Stomach smooth muscle (tissue), 2 donors: Measurements from ENCODE around the gene HCN1.

ENCODE experiments used
- H3K27ac ChIP-seq: one replicate; pipeline ENCODE4 v1.7.0; 2013; ENCODE audit warnings: mild to moderate bottlenecking, low read length, inconsistent platforms
- H3K27me3 ChIP-seq, 2 donors: one replicate each; pipeline ENCODE4 v1.7.0; 2013; ENCODE audit warnings: low read length in 2 of 2; ENCODE audit not compliant: insufficient read depth in 2 of 2, control insufficient read depth in 1 of 2
- H3K36me3 ChIP-seq, 2 donors: one replicate each; pipeline ENCODE4 v1.7.0; 2013; ENCODE audit warnings: low read length in 2 of 2; ENCODE audit not compliant: control insufficient read depth in 2 of 2, insufficient read depth in 2 of 2
- H3K4me1 ChIP-seq: one replicate; pipeline ENCODE4 v1.7.0; 2013; ENCODE audit warnings: low read length; ENCODE audit not compliant: control insufficient read depth, insufficient read depth
- H3K4me3 ChIP-seq, 2 donors: one replicate each; pipeline ENCODE4 v1.7.0; 2013; ENCODE audit warnings: low read length in 2 of 2
- H3K9ac ChIP-seq, 2 donors: one replicate each; pipeline ENCODE4 v1.7.0; 2013; ENCODE audit warnings: low read length in 2 of 2, mild to moderate bottlenecking in 1 of 2
- H3K9me3 ChIP-seq, 2 donors: one replicate each; pipeline ENCODE4 v1.7.0; 2013; ENCODE audit warnings: low read length in 2 of 2; ENCODE audit not compliant: control insufficient read depth in 2 of 2
- donor health status: healthy.
- donor health status: Pancreatic carcinoma.

The HCN1 gene

DNA sequence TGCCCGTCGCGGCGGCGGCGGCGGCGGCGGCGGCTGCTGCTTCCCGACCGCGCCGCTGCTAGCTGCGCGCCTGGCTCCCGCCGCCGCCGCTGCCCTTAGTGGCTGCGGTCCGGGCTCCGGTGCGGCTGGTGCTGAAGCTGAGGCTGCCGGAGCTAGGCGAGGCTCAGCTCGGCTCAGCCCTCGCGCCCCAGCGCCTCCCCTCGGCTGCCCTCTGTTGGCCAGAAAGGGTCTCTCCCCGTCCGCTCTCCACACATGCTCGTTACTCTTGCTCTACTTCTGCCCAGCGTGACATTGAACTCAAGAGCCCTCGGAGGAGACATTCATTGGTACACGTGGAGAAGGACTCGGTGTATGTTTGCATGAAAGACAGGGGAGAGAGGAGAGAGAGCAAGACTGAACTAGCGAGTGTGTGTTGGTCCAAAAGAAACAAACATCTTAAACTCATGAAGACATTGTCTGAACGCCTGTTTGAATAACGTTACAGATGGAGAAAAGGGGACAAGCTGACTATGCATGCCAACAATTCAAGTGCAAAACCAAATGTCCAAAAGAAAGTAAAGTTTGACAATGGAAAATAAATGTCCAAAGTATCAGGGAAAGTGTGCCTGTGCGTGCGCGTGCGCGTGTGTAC, at the start of gene HCN1:
Gene HCN1 (minus strand): TSS at position 175 of the 631 bp plus-strand sequence.
- Histone ChIP-seq H3K9ac (no peak within 1 kb of the TSS), H3K36me3 (no peaks in the 10 kb centered on the region), H3K9me3 (no peaks in the 10 kb centered on the region), H3K4me1 (peaks cover 5% of the 10 kb centered on the region), H3K4me3 (peak within 1 kb of the TSS in 1 of 2 donors; percentile 54), H3K27me3 (peaks cover 20 to 53% of the 10 kb centered on the region in 2 donors), H3K27ac (no peak within 1 kb of the TSS)

DNA sequence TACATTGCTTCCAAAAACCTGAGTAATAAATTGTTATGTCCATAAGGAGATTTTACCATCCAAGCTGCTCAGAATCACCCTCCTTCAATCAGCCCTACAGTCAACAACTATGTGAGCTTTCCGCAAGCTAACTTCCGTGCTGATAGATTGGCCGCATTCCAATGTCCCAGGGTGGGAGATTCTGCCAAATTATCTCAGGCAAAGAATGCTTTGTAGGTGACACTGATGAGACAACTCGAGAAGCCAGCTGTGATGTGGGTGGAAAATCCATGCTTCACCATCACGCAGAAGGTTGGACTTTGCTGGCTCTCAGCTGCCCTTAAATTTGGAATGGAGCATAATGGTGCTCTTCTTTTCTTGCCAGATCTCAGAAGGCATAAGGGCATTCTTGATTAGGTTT, 44.9 kb upstream of the HCN1 start:
- H3K9me3 ChIP-seq: no peaks in the 10 kb centered on the region
- no peaks in the 10 kb centered on the region for H3K4me1 ChIP-seq
- H3K36me3 ChIP-seq: no peaks in the 10 kb centered on the region
- H3K27ac ChIP-seq: no peak overlapping the region
- no peak overlapping the region for H3K4me3 ChIP-seq
- no peaks in the 10 kb centered on the region for H3K27me3 ChIP-seq
- no peak overlapping the region for H3K9ac ChIP-seq

DNA sequence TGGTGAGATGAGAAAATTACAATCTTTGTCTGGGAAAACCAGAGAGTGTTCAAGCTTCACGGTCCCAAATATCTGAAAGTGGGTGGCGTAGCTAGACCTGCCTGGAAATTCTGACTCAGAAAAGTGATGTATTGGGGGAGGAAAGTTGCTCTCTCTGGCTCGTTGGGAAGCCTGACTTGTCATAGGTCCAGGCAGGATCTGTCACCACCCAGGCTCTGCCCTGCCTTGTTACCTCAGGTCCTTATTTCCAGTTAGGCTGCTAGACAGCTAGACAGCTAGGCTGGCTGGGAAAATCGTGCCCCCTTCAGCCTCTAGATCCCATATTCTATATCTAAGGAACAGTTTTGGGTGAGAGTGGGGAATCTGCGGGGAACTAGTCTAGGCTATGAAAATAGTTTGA, 41.0 kb upstream of the HCN1 start:
- H3K9ac ChIP-seq: no peak overlapping the region
- H3K4me3 ChIP-seq: no peak overlapping the region
- H3K27ac ChIP-seq: no peak overlapping the region
- no peaks in the 10 kb centered on the region for H3K27me3 ChIP-seq
- H3K4me1 ChIP-seq: no peaks in the 10 kb centered on the region
- no peaks in the 10 kb centered on the region for H3K36me3 ChIP-seq
- H3K9me3 ChIP-seq: no peaks in the 10 kb centered on the region

DNA sequence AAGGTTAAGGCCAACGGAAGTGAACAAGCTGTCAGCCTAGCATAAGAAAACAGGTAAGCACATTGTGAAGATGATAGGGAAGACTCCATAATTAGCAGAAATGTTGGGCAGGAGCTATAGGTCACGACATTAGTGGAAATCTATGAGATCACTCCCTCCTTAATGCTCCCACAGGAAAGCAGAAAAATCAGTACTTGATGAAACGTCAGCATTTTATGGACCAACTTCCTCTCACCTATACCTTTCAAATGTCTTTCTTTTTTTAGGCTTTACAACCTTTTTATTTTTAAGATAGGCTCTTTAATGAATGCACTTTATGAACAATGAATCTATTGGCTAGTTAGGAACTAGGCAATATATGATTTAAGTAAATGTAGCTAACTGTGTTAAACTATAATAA, 29.4 kb upstream of the HCN1 start:
- Histone ChIP-seq H3K4me3 (no peak overlapping the region), H3K27me3 (no peaks in the 10 kb centered on the region), H3K9me3 (no peaks in the 10 kb centered on the region)

DNA sequence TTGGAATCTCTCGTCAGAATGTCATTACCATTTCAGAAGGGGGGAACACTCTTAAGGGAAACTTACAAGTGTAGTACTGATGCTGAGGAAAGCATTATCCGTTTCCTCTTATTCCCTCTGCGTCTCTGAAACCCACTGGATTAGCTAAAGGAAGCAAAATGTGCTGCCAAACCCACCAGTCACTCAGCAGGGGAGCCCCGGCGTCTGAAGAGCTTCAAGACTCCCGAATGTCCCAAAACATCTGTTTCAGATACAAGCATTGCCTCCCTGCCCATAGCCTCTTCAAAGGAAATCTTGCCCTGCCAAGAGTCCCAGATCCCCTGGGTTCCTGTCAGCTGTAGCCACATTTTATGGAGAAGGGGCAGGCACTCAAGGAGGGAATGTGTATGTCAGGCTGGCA, 1.0 kb upstream of the HCN1 start:
- H3K27me3 ChIP-seq: peaks cover 20 to 46% of the 10 kb centered on the region in 2 donors
- H3K9me3 ChIP-seq: no peaks in the 10 kb centered on the region
- H3K36me3 ChIP-seq: no peaks in the 10 kb centered on the region
- H3K9ac ChIP-seq: no peak overlapping the region
- no peak overlapping the region for H3K27ac ChIP-seq
- no peak overlapping the region for H3K4me3 ChIP-seq
- H3K4me1 ChIP-seq: peaks cover 5% of the 10 kb centered on the region

More for the DNA sequence above, 29.4 kb upstream of the HCN1 start:
- Histone ChIP-seq H3K9ac (no peak overlapping the region), H3K4me1 (no peaks in the 10 kb centered on the region), H3K36me3 (no peaks in the 10 kb centered on the region), H3K27ac (no peak overlapping the region)

DNA sequence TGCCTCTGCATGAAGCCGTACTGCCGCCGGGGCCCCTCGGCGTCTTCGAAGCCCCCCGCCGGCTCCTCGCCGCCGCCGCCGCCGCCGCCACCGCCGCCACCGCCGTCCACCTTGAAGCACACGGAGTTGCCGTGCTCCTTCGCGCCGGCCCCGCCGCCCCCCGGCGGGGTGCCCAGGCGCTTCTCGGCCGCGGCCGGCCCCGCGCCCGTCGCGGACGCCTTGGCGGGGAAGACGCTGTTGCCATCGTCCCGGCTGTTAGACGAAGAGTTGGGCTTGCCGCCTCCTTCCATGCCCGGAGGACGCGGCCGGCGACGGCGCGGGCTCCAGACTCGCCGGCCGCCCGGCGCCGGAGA, 400 bp downstream of the HCN1 start:
- Histone ChIP-seq H3K9ac (no peak overlapping the region), H3K9me3 (no peaks in the 10 kb centered on the region), H3K4me1 (peaks cover 5% of the 10 kb centered on the region), H3K4me3 (peak overlapping the region in 1 of 2 donors; percentile 54), H3K36me3 (no peaks in the 10 kb centered on the region), H3K27me3 (peaks cover 20 to 53% of the 10 kb centered on the region in 2 donors), H3K27ac (no peak overlapping the region)

DNA sequence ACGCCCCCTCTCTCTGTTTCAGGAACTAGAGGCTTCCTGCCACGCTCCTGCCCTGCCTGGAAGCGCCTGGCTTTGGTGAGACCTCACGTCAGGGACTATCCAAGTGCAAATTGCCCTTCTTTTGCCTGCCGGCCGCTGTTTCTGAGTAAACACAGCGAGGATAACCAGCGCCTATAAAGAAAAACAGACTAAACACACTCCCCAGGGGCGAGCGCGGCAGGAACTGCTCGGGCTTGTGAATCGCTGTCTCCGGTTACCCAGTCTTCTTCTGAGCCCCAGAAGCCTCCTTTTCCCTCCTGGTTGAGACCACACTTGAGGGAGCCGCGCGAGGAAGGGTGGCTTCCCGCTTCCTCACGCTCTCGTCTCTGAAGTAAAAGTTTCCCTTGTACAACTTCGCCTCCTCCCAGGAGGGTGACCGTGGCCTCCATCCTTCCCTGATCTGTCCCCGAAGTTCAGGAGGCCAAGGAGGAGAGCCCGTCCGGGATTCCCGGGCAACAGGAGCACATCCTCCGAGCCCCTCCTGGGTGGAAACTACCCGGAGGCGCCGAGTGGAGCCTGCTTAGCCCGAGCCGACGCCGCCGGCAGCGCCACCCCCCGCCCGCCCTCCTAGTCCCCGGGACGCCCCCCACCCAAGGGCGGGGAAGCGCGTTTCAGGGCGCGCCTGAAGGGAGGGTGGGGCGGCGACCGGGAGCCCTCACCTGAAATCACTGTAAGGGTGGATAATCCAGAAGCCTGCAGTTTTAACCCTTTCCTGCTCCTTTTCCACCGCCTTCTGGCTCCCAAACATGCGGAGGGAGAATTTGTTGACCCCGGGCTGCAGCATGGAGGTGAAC, 993 bp downstream of the HCN1 start:
- H3K27ac ChIP-seq: no peak overlapping the region
- H3K9me3 ChIP-seq: no peaks in the 10 kb centered on the region
- peaks cover 20 to 53% of the 10 kb centered on the region in 2 donors for H3K27me3 ChIP-seq
- no peak overlapping the region for H3K9ac ChIP-seq
- H3K36me3 ChIP-seq: no peaks in the 10 kb centered on the region
- H3K4me3 ChIP-seq: peak overlapping the region in 1 of 2 donors; percentile 54
- peaks cover 5% of the 10 kb centered on the region for H3K4me1 ChIP-seq

DNA sequence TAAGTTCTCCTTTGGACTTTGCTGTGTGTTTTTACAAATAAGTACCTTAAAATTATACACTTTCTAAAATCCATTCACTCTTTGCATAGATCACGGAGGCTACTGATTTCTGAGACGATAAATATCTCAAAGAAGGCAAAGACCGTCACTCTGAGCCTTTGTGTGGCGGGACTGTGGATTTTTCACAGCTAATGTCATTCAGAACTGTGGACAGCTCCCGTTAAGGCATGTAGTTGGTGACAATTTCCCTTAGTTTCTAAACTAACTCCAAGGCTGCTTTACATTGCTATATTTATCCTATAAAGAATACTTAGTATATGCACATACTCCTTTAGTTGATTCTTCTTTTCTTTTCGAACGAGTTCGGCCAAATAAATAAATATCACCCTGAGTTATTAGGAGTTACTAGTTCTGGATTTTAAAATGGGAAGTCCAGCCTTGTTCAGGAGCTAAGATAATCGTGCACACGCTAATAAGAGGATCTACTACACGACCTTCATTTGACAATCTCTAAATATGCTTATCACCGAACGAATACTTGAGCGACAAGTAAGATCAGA, 1.8 kb downstream of the HCN1 start:
- no peaks in the 10 kb centered on the region for H3K9me3 ChIP-seq
- H3K36me3 ChIP-seq: no peaks in the 10 kb centered on the region
- H3K9ac ChIP-seq: no peak overlapping the region
- H3K27ac ChIP-seq: no peak overlapping the region
- no peak overlapping the region for H3K4me3 ChIP-seq
- H3K4me1 ChIP-seq: peaks cover 5% of the 10 kb centered on the region
- H3K27me3 ChIP-seq: peaks cover 20 to 58% of the 10 kb centered on the region in 2 donors

DNA sequence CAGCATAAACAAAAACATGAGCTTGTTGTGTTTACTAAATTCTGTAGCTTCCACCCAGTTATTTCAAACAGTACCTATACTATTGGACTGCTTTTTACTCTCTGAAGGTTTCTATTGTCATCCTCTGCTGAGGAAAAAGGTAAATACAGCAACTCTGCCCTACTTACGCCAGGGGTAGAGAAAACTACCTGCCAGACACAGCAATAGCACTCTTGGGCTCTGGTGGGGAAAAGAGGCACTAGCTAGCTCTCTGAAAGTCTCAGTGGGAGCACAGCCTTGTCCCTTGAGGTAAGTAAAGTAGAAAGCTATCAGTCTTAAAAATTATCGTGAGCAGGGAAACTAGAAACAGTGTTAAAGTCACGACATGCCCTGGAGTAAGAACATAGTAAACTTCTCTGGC, 3.7 kb downstream of the HCN1 start:
- no peak overlapping the region for H3K4me3 ChIP-seq
- H3K9me3 ChIP-seq: no peaks in the 10 kb centered on the region
- H3K27ac ChIP-seq: no peak overlapping the region
- H3K4me1 ChIP-seq: peaks cover 5% of the 10 kb centered on the region
- H3K9ac ChIP-seq: no peak overlapping the region
- H3K27me3 ChIP-seq: peaks cover 18 to 49% of the 10 kb centered on the region in 2 donors
- no peaks in the 10 kb centered on the region for H3K36me3 ChIP-seq

DNA sequence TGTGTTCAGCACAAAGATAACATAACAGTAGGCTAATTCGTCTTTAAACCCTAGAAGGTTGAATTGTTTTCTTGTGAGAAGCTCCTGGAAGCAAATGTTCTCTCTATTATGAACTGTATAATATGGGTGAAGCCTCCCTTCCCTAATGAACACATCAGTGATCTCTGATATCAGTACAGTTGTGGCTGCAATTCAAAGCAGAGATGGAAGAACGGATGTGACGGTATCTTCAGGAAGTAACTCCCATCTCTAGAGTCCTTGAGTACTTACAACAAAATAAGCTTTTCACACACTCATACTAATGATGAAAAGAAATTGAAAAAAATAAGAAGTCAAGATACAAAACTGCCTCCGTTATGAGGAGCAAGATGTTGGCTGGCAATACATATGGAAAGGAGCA, 4.5 kb downstream of the HCN1 start:
- Histone ChIP-seq H3K9ac (no peak overlapping the region), H3K4me3 (no peak overlapping the region), H3K27ac (no peak overlapping the region), H3K9me3 (no peaks in the 10 kb centered on the region), H3K27me3 (peaks cover 16 to 42% of the 10 kb centered on the region in 2 donors), H3K36me3 (no peaks in the 10 kb centered on the region), H3K4me1 (peaks cover 5% of the 10 kb centered on the region)

DNA sequence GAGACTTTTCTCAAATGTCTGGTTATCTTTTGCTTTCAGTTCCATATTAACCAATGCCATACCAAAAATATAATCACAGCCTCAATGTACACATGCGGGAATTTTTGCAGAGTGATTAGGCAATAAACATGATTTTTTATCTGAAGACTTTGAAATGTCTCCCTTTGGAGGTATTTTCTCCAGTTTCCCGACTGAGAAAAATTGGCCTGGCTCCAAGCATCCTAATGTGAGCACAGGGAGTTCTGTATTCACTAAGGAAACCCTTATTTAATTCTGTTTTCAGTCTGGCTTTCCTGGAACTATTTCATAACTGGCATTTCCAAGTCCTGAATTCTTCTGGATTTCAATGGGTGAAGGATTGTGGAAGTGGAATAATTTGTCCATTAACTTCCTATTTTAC, 8.5 kb downstream of the HCN1 start:
- Histone ChIP-seq H3K9ac (no peak overlapping the region), H3K27ac (no peak overlapping the region), H3K9me3 (no peaks in the 10 kb centered on the region), H3K4me1 (no peaks in the 10 kb centered on the region), H3K4me3 (no peak overlapping the region), H3K36me3 (no peaks in the 10 kb centered on the region), H3K27me3 (peaks cover 4 to 18% of the 10 kb centered on the region in 2 donors)
